Neural cell (in vitro differentiated cells): ENCODE measurements around the gene SREK1. TPM values are rescaled to one million over a fixed set of nuclear protein-coding genes. Genes with fewer than 3 reads are reported as not detected.

ENCODE experiments used
- H2AFZ ChIP-seq: fragments of 200-600, 300-800 bp; sonication (generic), shearing (Covaris generic); 2 replicates; pipeline ENCODE4 v1.6.0; 2014; ENCODE audit warnings: low read depth, mild to moderate bottlenecking, antibody characterized with exemption, low read length, moderate library complexity
- H3F3A ChIP-seq: fragments of 200-600 bp; shearing (Covaris generic); 2 replicates; pipeline ENCODE4 v1.6.1; 2016; ENCODE audit warnings: mild to moderate bottlenecking, moderate library complexity, mixed read lengths, antibody characterized with exemption, low read length; ENCODE audit not compliant: insufficient read depth, poor library complexity, severe bottlenecking
- H3K27ac ChIP-seq: fragments of 200-600, 300-800 bp; sonication (generic), shearing (Covaris generic); 2 replicates; pipeline ENCODE4 v1.5.1; 2014; ENCODE audit warnings: mild to moderate bottlenecking, low read length, moderate library complexity
- H3K27me3 ChIP-seq: fragments of 300-800, 200-600 bp; sonication (generic), shearing (Covaris generic); 2 replicates; pipeline ENCODE4 v1.6.0; 2014; ENCODE audit warnings: mild to moderate bottlenecking, low read depth, low read length, moderate library complexity; ENCODE audit not compliant: insufficient read depth
- H3K36me3 ChIP-seq: fragments of 300-800, 200-600 bp; sonication (generic), shearing (Covaris generic); 2 replicates; pipeline ENCODE4 v1.5.1; 2014; ENCODE audit warnings: mild to moderate bottlenecking, antibody characterized with exemption, low read length, moderate library complexity; ENCODE audit not compliant: insufficient read depth
- H3K4me2 ChIP-seq: fragments of 300-800, 200-600 bp; sonication (generic), shearing (Covaris generic); 2 replicates; pipeline ENCODE4 v1.6.0; 2014; ENCODE audit warnings: mild to moderate bottlenecking, low read length
- H3K4me3 ChIP-seq: fragments of 300-800, 200-600 bp; sonication (generic), shearing (Covaris generic); 2 replicates; pipeline ENCODE4 v1.5.1; 2014; ENCODE audit warnings: mild to moderate bottlenecking, low read length, moderate library complexity
- H3K79me2 ChIP-seq: fragments of 200-600 bp; shearing (Covaris generic); replicated peaks from 2 replicates; pipeline ENCODE4 v1.6.0; 2014; ENCODE audit warnings: mild to moderate bottlenecking, low read length, moderate library complexity; ENCODE audit not compliant: insufficient read depth
- H3K9ac ChIP-seq: fragments of 300-800, 200-600 bp; sonication (generic), shearing (Covaris generic); 2 replicates; pipeline ENCODE4 v1.6.1; 2016; ENCODE audit warnings: mild to moderate bottlenecking, low read length, mixed read lengths
- H3K9me2 ChIP-seq: fragments of 200-600 bp; shearing (Covaris generic); 2 replicates; pipeline ENCODE4 v1.6.1; 2016; ENCODE audit warnings: mild to moderate bottlenecking, low read length, mixed read lengths; ENCODE audit not compliant: insufficient read depth
- H3K9me3 ChIP-seq: fragments of 200-600, 300-800 bp; sonication (generic), shearing (Covaris generic); 2 replicates; pipeline ENCODE4 v1.6.1; 2016; ENCODE audit warnings: mild to moderate bottlenecking, mixed run types, low read length, moderate library complexity, mixed read lengths
- H4K20me1 ChIP-seq: fragments of 200-600 bp; shearing (Covaris generic); 2 replicates; pipeline ENCODE4 v1.6.1; 2016; ENCODE audit warnings: mild to moderate bottlenecking, mixed run types; ENCODE audit not compliant: insufficient read depth
- CTCF ChIP-seq: fragments of 450-650 bp; IDR thresholded peaks from 2 replicates; pipeline ENCODE4 v1.5.1; 2014; ENCODE audit warnings: antibody characterized with exemption, mild to moderate bottlenecking, moderate library complexity; ENCODE audit not compliant: poor library complexity, severe bottlenecking
- EP300 ChIP-seq: fragments of 450-650 bp; conservative IDR thresholded peaks from 2 replicates; pipeline ENCODE4 v1.6.1; 2014; ENCODE audit warnings: antibody characterized with exemption, mild to moderate bottlenecking, moderate library complexity; ENCODE audit not compliant: poor library complexity, severe bottlenecking
- EZH2 ChIP-seq: fragments of 200-600, 300-800 bp; shearing (Covaris generic), sonication (generic); IDR thresholded peaks from 2 replicates; pipeline ENCODE4 v1.6.1; 2014; ENCODE audit warnings: antibody characterized with exemption, low read length, borderline replicate concordance, mild to moderate bottlenecking; ENCODE audit not compliant: insufficient read depth, poor library complexity, severe bottlenecking
- MXI1 ChIP-seq: fragments of 450-650 bp; conservative IDR thresholded peaks from 2 replicates; pipeline ENCODE4 v1.6.1; 2014; ENCODE audit warnings: antibody characterized with exemption, mild to moderate bottlenecking; ENCODE audit not compliant: poor library complexity, severe bottlenecking
- POLR2AphosphoS5 ChIP-seq: IDR thresholded peaks from 2 replicates; pipeline ENCODE4 v1.6.1; 2012
- RAD21 ChIP-seq: fragments of 450-650 bp; conservative IDR thresholded peaks from 2 replicates; pipeline ENCODE4 v1.6.1; 2014; ENCODE audit warnings: antibody characterized with exemption, mild to moderate bottlenecking, moderate library complexity
- REST ChIP-seq: IDR thresholded peaks from 2 replicates; pipeline ENCODE4 v1.6.1; 2012; ENCODE audit warnings: borderline replicate concordance
- SMC3 ChIP-seq: fragments of 450-650 bp; conservative IDR thresholded peaks from 2 replicates; pipeline ENCODE4 v1.6.1; 2014; ENCODE audit warnings: antibody characterized with exemption, mild to moderate bottlenecking, moderate library complexity; ENCODE audit not compliant: poor library complexity
- TAF1 ChIP-seq: IDR thresholded peaks from 2 replicates; pipeline ENCODE4 v1.6.1; 2012; ENCODE audit warnings: low read depth
- polyA plus RNA-seq: library from polyadenylated mRNA; depleted of rRNA; stranded (reverse); fragments of >200 nt; gene quantifications from 2 replicates; pipeline ENCODE4 v1.2.3, GENCODE V29; 2014

Gene SREK1
- polyA plus RNA-seq, 1 donor from 2014 or later = 73.6 TPM

GRCh38 chr5:66197764-66198405 lies 53.8 kb downstream of the SREK1 start:
- Histone ChIP-seq H3K79me2 (no peaks in the 10 kb centered on the region), H3K36me3 (no peaks in the 10 kb centered on the region), H3K4me2 (no peak overlapping the region), H3K4me3 (no peak overlapping the region), H3K9me2 (no peaks in the 10 kb centered on the region), H3K27ac (no peak overlapping the region), H3K9me3 (no peaks in the 10 kb centered on the region), H3K9ac (no peak overlapping the region), H4K20me1 (no peaks in the 10 kb centered on the region), H3K27me3 (no peaks in the 10 kb centered on the region), H3F3A (no peaks in the 10 kb centered on the region), H2AFZ (no peak overlapping the region)
- TF ChIP-seq EZH2 = no peak
- no peak for TF ChIP-seq CTCF
- no peak for TF ChIP-seq POLR2AphosphoS5
- TF ChIP-seq SMC3 = no peak
- no peak for TF ChIP-seq EP300
- no peak for TF ChIP-seq MXI1
- TF ChIP-seq TAF1 = no peak
- no peak for TF ChIP-seq RAD21
- no peak for TF ChIP-seq REST

DNA sequence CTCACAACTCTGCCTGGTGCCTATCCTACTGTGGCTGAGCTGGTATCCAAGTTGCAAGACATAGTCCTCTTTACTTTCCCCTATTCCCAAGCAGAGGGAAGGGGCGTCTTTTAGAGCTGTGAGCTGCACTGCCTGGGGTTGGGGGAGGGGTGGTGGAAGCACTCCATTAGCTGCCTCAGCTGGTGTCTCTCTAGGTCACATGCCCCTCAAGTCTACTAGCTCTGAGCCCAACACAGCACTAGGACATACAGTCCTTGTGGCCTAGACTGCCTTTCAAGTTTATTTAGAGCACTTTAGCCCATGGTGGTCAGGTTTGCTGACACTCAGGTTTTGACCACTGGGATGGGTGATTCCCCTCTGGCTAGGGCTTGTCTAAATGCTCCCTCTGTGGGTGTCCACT lies 54.7 kb downstream of the SREK1 start:
- TF ChIP-seq EP300 (no peak), CTCF (no peak), SMC3 (no peak), REST (no peak), TAF1 (no peak), EZH2 (no peak), RAD21 (no peak), POLR2AphosphoS5 (no peak), MXI1 (no peak)
- no peak overlapping the region for H2AFZ ChIP-seq
- no peaks in the 10 kb centered on the region for H3K9me2 ChIP-seq

More for the DNA sequence above, 54.7 kb downstream of the SREK1 start:
- H3F3A ChIP-seq = no peaks in the 10 kb centered on the region
- no peak overlapping the region for H3K4me3 ChIP-seq
- no peak overlapping the region for H3K27ac ChIP-seq
- no peaks in the 10 kb centered on the region for H3K36me3 ChIP-seq
- H3K9me3 ChIP-seq = no peaks in the 10 kb centered on the region
- H3K4me2 ChIP-seq = no peak overlapping the region
- H3K79me2 ChIP-seq = no peaks in the 10 kb centered on the region
- no peaks in the 10 kb centered on the region for H4K20me1 ChIP-seq
- no peak overlapping the region for H3K9ac ChIP-seq
- no peaks in the 10 kb centered on the region for H3K27me3 ChIP-seq
